HG03521 (cell line): Measurements from ENCODE around the gene KCNK18.
A peak's percentile ranks its signal among the peaks of the same experiment; 100 is the strongest.
"Not testable (repeated sequence)": the region's sequence is repeated elsewhere in the genome, so short reads cannot be mapped to it uniquely, and the experiment has no call there.

Source experiments
- ATAC-seq: cut with Tn5 transposase; IDR thresholded peaks from one replicate; pipeline ENCODE4 v1.9.1; 2021; ENCODE audit warnings: mild to moderate bottlenecking, moderate library complexity; ENCODE audit not compliant: unreplicated experiment

KCNK18 gene

DNA sequence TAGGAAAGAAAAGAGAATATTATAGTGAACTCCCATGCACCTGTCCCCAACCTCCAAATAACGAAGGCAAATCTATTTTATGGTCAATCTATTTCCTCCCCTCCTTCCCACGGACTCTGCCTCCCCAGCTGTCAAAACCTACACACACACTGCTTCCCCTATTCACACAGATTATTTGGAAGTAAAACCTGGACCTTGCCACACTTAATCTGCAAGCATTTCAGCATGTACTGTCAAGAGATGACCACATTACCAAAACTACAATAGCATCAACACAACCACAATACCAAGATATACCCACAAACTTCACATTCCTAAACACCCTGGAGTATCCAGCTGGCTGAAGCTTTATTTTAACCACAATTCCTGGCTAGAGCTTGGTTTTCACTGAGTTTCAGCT, 27.8 kb upstream of the KCNK18 start:
- ATAC-seq, result no peak

GRCh38 chr10:117170244-117170643, 27.0 kb upstream of the KCNK18 start:
- ATAC-seq, result no peak

GRCh38 chr10:117174439-117175214, 22.7 kb upstream of the KCNK18 start:
- peak; percentile 78 for ATAC-seq

DNA sequence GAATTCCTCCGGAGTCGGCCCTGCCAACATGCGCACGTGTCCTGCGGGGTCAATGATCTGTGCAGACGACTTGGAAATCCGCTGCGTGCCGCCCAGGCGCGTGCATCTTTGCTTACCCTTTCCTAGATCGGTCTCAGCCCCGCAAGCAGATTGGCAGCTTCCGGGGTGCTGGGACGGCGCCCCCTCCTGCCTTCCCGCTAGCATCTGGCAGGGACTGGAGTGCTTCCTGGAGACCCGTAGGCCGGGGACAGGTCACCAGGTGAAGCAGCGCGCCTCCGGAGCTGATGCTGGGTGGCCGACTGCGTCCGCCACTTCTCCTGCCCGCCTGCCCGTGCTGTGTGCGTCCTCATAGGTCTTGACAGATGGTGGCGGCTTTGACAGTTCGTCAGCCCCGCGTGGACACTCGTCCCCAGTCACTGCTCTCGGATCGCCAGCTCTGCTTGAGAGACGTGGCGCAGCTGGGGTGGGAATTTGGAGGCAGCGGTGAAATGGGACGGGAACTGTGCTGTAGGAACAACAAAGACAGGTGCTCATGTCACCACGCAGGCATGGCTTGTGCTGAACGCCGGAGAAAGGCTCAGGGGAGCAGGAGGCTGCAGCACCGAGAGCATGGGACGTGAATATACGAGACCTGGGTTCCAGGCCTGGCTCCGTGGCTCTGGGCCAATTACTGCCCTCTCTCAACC, 21.9 kb upstream of the KCNK18 start:
- ATAC-seq, result peak; percentile 40

DNA sequence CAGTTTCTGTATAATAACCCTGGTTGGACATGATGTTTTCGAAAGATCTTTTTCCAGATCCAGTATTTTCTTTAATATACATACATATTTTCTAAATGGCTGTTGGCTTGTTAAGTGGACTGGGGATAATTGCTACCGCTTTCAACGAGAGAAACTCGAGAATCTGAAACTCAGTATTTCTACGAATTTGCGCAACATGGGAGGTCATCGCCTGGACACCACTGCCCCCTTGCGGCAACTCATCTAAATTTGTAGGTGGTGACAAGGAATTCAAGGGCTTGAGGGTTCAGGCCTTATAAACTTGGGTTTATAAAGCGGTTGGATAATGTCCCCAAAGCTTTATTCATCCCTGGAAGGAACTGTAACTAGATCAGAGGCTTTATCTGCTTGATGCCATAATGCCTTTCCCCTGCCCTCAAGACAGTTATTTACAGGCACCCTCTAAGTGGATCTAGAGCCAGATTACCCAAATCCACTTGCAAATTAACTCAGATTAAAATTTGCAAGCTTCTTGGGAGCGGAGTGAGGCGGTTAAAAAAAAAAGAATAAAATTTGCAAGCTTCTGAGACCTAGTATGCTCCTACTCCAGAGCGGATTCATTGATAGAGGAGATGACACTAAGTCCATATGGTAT, 21.3 kb upstream of the KCNK18 start:
- peak; percentile 46 for ATAC-seq

DNA sequence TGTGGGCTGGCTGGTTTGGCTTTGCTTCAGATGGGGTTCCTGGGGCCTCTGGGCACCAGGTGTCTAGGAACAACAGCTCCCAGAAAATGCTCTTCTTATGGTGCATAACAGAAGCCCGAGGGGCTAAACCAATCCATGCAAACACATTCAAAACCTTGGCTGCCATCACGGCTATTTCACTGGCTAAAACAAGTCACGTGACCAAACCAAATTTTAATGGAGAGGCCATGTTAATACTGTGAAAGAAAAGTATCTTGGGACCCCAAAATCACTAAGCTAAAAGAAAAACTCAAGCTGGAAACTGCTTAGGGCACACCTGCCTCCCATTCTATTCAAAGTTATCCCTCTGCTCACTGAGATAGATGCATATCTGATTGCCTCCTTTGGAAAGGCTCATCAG, 19.1 kb upstream of the KCNK18 start:
- ATAC-seq, result no peak

DNA sequence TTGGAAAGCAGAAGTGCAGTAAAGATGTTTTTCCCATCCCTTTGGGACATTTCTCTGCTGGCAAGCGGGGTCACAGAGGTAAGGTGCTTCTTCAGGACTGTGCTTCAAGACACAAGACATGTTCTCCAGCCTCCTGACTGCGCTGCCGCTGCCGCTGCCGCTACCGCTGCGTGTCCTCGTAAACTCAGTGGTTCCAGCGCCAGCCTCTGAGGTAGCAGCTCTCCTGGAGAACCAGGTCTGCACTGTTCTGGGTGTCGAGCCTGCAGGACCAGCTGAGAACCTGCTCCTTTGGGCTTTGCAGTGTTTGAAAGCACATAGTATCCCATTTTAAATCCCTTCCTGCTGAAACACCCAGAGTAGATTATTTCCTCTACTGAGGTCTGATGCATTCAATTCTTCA, 13.0 kb upstream of the KCNK18 start:
- ATAC-seq, result no peak

DNA sequence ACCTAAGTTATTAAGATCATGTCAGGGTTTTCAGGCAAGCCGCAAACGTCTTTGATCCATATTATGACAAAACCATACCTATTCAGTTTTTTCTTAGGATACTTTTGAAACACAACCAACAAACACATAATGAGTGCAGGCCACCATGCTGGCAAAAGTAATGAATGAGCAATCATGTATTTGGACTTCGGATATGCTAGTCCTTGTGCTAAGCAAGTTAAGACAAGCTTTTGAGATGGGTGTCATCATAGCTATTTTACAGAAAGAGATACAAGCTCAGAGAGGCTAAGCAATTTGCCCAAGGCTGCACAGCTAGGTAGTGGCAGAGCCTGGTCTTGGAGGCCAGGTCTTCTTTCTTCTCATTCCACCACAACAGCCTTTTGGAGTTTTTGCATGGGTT, 12.5 kb upstream of the KCNK18 start:
- no peak for ATAC-seq

DNA sequence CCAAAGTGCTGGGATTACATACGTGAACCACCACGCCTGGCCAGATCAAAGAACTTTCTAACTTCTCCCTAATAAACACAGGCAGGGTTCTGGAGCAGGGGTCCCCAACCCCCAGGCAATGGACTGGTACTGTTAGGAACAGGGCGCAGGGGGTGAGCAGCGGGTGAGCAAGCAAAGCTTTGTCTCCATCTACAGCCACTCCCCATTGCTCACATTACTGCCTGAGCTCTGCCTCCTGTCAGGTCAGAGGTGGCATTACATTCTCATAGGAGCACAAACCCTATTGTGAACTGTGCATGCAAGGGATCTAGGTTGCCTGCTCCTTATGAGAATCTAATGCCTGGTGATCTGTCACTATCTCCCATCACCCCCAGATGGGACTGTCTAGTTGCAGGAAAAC, 11.5 kb upstream of the KCNK18 start:
- not testable (repeated sequence) for ATAC-seq

- ATAC-seq, result no peak
Observed at GRCh38 chr10:117186832-117187615, 10.3 kb upstream of the KCNK18 start.

- ATAC-seq, result no peak
Observed at GRCh38 chr10:117188371-117188770, 8.9 kb upstream of the KCNK18 start.

DNA sequence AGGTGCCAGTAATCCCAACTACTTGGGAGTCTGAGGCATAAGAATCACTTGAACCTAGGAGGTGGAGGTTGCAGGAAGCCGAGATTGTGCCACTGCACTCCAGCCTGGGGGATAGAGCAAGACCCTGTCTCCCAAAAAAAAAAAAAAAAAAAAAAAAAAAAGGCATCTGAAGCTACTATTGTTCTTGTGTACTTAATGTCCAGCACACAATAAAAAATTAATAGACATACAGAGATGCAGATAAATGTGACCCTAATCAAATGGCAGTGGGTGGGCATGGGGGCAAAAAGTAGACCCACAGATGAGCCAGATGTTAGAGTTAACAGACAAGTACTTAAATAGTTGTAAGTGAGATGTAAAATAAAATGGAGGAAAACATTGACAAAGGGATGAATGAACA, 7.7 kb upstream of the KCNK18 start:
- no peak for ATAC-seq

GRCh38 chr10:117198088-117198487, 799 bp downstream of the KCNK18 start:
- no peak for ATAC-seq

DNA sequence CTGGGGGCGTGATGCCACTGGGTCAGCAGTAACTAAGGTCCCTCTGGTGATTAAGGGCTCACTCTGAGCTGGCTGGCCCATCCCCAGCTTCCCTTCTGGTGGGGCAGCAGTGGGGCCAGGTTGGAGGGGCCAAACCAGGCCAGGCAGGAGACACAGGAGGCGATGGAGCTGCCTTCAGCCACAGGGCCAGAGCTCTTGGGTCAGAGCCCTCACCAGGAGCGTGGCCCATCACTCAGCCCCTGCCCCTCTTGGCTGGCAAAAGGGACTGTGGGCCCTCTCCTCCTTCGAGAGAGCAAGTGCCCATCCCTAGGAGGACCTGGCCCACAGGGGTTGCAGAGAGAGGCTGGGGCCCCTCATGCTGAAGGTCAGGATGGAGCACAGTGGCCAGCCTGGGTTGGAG, 4.5 kb downstream of the KCNK18 start:
- no peak for ATAC-seq

- ATAC-seq, result no peak
Observed at GRCh38 chr10:117204316-117204715, 7.0 kb downstream of the KCNK18 start.

DNA sequence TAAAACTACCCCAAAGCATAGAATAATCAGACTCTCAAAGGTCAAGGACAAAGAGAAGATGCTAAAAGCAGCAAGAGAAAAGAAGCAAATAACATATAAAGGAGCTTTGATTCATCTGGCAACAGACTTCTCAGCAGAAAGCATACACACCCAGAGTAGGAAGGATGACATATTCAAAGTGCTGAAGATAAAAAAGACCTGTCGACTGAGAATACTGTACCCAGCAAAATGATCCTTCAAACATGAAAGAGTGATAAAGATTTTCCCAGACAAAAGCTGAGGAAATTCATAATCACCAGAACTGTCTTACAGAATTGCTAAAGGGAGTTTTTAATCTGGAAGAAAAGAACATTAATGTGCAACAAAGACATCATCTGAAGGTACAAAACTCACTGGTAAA, 14.9 kb downstream of the KCNK18 start:
- ATAC-seq, result no peak

- ATAC-seq, result no peak
Observed at GRCh38 chr10:117214401-117214800, 17.1 kb downstream of the KCNK18 start.

GRCh38 chr10:117215079-117215478, 17.8 kb downstream of the KCNK18 start:
- ATAC-seq, result no peak

DNA sequence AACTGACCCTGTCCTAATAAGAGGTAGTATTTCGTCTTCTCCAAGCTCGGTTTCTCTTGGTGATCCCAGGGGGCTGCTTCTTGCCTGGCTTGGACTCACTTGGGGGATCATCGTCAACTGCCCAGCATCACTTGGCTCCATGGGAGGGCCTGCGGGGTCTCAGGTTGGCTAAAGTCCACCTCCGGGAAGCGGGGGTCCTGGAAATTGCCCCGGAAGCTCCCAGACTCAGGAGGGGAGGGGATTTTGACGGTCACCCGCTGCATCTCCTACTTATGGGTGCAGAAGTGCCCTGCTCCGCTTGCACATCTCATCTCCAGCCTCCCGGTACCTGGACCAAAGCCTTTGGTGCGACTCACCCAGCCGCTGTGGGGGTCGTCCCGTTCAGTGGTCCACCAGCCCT, 18.7 kb downstream of the KCNK18 start:
- ATAC-seq, result no peak

DNA sequence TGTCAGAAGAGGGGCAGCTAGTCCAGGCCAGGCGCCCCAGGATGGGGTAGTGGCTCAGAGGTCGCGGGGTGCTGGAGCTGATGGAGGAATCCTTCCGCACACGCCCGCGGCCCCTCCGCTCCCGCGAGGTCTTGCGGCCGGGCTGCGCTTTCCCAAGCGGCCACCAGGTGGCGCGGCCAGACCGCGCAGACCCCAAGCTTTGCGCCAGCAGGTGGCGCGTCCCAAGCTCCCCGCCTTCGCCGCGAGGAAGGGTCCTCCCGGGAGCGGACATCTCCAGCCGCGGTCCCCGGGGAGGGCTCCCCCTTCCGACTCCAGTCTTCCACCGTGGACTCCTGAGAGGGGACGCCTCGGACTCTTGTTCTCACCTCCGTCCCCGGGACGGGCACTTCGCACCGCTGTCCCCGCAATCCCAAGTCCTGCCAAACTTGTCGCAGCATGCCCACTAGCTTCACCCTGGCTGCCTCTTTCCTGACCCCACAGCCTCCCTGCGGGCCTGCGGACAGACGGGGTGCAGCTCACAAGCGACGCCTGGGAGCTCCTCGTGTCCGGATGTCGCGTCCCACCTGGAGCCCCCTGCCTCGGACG, 19.4 kb downstream of the KCNK18 start:
- peak; percentile 92 for ATAC-seq

DNA sequence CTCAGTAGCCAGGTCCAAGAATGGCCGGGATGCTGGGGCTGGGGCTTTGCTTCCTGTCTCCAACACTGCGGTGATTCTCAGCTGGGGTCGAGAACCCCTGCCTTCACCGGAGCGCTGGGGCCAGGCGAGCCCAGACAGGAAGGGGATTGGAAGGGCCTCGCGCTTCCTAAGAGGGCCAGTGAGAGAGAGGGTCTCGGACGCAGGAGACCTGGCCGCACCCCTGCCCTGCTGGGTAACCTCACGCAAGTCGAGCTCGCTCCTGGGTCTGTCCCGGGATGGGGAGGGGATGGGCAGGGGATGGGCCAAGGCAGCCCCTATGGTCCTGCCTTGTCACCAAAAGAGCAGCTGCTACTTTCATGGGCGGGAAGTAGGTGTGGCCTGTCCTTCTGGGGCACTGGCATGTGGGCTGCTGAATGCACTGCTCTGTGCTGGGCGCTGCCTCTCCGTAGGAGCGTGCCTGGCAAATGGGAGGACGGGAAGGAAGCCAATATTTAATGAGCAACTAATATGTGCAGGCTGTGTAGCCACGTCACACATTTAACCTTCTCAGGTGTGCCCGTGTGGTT, 20.0 kb downstream of the KCNK18 start:
- peak; percentile 33 for ATAC-seq
